HG02981 (cell line): ENCODE measurements around the gene XYLB.
A peak's percentile ranks its signal among the peaks of the same experiment; 100 is the strongest.
"Not testable (repeated sequence)": the region's sequence is repeated elsewhere in the genome, so short reads cannot be mapped to it uniquely, and the experiment has no call there.

ENCODE experiments used
- ATAC-seq: cut with Tn5 transposase; IDR thresholded peaks from one replicate; pipeline ENCODE4 v1.9.1; 2021; ENCODE audit warnings: mild to moderate bottlenecking, moderate library complexity; ENCODE audit not compliant: unreplicated experiment

XYLB gene

GRCh38 chr3:38320638-38321037, 25.9 kb upstream of the XYLB start:
- ATAC-seq = not testable (repeated sequence)

GRCh38 chr3:38323060-38323459, 23.5 kb upstream of the XYLB start:
- ATAC-seq = no peak

GRCh38 chr3:38325256-38325655, 21.3 kb upstream of the XYLB start:
- ATAC-seq = no peak

- no peak for ATAC-seq
These were observed 19.1 kb upstream of the XYLB start for GRCh38 chr3:38327335-38328009.

GRCh38 chr3:38331257-38332022, 15.1 kb upstream of the XYLB start:
- ATAC-seq = no peak

- no peak for ATAC-seq
These were observed 14.4 kb upstream of the XYLB start for GRCh38 chr3:38332201-38332600.

GRCh38 chr3:38334142-38335055, 12.2 kb upstream of the XYLB start:
- no peak for ATAC-seq

- no peak for ATAC-seq
These were observed 11.3 kb upstream of the XYLB start for GRCh38 chr3:38335263-38335662.

- ATAC-seq = no peak
These were observed 8.9 kb upstream of the XYLB start for GRCh38 chr3:38337703-38338102.

GRCh38 chr3:38343797-38344594, 2.6 kb upstream of the XYLB start:
- ATAC-seq = no peak

- peak; percentile 26 for ATAC-seq
These were observed 552 bp upstream of the XYLB start for GRCh38 chr3:38345879-38346586.

- no peak for ATAC-seq
These were observed 1.0 kb downstream of the XYLB start for GRCh38 chr3:38347421-38348200.

- ATAC-seq = no peak
These were observed 2.3 kb downstream of the XYLB start for GRCh38 chr3:38348903-38349302.

- no peak for ATAC-seq
These were observed 3.2 kb downstream of the XYLB start for GRCh38 chr3:38349684-38350359.

- ATAC-seq = no peak
These were observed 6.6 kb downstream of the XYLB start for GRCh38 chr3:38353151-38353550.

- no peak for ATAC-seq
These were observed 8.2 kb downstream of the XYLB start for GRCh38 chr3:38354588-38355330.

GRCh38 chr3:38359038-38359437, 12.5 kb downstream of the XYLB start:
- no peak for ATAC-seq

- no peak for ATAC-seq
These were observed 13.8 kb downstream of the XYLB start for GRCh38 chr3:38360345-38360744.
